ENCODE results near the gene MUC4. TPM values are rescaled to one million over a fixed set of nuclear protein-coding genes. Genes with fewer than 3 reads are reported as not detected.

Gene MUC4
- total and polyA plus RNA-seq, 8 donors, result 0.73 to 355 (median 37.5) TPM; not detected in 1

DNA sequence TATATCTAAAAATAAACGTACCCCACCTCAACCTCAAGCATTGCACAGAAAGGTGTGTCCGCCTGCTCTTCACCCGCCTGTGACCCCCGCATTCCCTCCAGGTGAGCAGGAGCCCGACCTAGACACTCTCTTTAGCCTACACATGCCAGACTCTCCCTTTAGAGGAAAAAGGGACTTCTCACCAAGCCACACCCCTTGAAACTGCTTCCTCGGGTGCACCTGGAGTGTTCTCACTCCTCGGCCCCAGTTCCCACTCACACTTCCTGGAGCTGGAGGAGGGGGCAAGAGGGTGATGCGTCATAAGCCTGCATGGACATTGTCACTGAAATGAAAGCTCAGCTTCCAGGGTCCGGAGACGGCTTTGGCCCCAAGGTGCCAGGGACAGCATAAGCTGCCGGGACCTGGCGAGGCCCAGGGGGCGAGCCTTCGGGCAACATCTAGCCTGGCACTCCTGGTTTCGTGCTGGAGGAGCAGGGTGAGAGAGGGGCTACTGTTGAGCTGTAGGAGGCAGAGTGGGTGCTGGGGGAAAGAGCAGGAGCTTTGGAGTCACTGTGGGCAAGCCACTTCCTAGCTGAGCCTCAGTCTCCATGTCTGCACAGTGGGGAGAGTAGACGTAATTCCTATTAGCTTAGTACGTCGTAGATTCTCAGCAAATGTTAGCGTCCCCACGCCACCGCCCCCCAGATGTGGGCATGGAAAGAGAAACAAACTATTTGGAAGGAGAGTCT lies 9.8 kb upstream of the MUC4 start:
- WGBS, 5 donors, result 71 to 79% (median 73%) methylated on average over 20 to 21 of the region's 21 CpGs
- no peaks in the 10 kb centered on the region for H3K36me3 ChIP-seq
- H3K27me3 ChIP-seq, result peaks cover 0 to 49% (median 35%) of the 10 kb centered on the region in 3 donors
- intact Hi-C loops (cut with DNase I; ENCODE audit: low total_unique reads), result no loop called here
- no peak overlapping the region for H3K27ac ChIP-seq
- TF ChIP-seq, protein P1, sequence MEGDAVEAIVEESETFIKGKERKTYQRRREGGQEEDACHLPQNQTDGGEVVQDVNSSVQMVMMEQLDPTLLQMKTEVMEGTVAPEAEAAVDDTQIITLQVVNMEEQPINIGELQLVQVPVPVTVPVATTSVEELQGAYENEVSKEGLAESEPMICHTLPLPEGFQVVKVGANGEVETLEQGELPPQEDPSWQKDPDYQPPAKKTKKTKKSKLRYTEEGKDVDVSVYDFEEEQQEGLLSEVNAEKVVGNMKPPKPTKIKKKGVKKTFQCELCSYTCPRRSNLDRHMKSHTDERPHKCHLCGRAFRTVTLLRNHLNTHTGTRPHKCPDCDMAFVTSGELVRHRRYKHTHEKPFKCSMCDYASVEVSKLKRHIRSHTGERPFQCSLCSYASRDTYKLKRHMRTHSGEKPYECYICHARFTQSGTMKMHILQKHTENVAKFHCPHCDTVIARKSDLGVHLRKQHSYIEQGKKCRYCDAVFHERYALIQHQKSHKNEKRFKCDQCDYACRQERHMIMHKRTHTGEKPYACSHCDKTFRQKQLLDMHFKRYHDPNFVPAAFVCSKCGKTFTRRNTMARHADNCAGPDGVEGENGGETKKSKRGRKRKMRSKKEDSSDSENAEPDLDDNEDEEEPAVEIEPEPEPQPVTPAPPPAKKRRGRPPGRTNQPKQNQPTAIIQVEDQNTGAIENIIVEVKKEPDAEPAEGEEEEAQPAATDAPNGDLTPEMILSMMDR (IDR thresholded peaks at IDR 0.05), result no peak
- TF ChIP-seq POLR2AphosphoS5 (IDR thresholded peaks at IDR 0.05) (no peak), POLR2A (IDR thresholded peaks at IDR 0.05) (no peak), EP300 (IDR thresholded peaks at IDR 0.05) (no peak)
- no peak overlapping the region for H3K4me3 ChIP-seq
- H3K4me1 ChIP-seq, result peaks cover 9 to 12% (median 10%) of the 10 kb centered on the region in 4 donors
- DNase-seq, result peak in 1 of 2 donors; percentile 67
- no peaks in the 10 kb centered on the region for H3K9me3 ChIP-seq

DNA sequence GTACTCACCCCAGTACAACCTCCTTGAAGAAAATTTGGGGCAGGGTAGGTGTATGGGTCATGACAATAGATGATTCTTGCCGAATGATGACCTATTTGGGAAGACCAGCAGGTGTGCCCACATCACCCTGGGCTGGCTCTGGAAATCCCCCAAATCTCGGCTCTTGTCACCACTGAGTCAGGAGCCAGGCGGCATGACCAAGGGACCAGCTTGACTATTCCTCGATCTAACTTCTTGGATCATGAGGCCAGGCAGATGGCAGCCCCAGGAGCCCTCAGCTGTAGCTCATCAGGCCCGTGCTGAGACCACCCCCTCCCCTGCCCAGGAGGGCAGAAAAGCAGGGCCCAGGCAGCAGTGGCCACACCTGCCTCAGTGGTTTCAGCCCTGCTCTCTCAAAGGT lies 9.2 kb upstream of the MUC4 start:
- H3K9me3 ChIP-seq, result no peaks in the 10 kb centered on the region
- WGBS, 5 donors, result 72 to 85% (median 80%) methylated on average over 5 of the region's 5 CpGs

DNA sequence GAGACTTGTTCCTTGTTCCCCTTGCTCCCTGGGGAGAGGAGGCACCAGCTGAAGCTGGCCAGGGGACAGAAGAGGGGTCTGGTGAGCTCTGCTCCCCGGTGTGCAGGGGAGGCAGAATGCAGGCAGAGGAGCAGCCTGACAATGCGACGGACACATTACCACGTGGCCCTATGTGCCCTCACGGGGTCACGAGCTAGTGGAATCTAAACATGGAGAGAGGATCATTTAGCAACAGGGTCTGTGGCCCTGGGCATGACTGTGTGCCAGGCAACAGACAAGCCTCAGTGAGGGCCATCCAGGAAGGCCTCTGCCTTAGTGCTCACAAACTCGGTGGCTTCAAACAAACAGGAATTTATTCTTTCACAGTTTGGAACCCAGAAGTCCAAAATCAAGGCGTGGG lies 8.5 kb upstream of the MUC4 start:
- intact Hi-C loops (cut with DNase I; ENCODE audit: low total_unique reads), result no loop called here
- H3K4me1 ChIP-seq, result peaks cover 9 to 12% (median 10%) of the 10 kb centered on the region in 4 donors
- TF ChIP-seq POLR2AphosphoS5 (IDR thresholded peaks at IDR 0.05) (no peak), EP300 (IDR thresholded peaks at IDR 0.05) (no peak)
- no peak overlapping the region for H3K4me3 ChIP-seq
- WGBS, 5 donors, result 80 to 87% (median 80%) methylated on average over 8 of the region's 8 CpGs
- H3K27me3 ChIP-seq, result peaks cover 0 to 41% (median 29%) of the 10 kb centered on the region in 3 donors
- H3K9me3 ChIP-seq, result no peaks in the 10 kb centered on the region
- no peak overlapping the region for H3K27ac ChIP-seq
- no peak for DNase-seq
- no peaks in the 10 kb centered on the region for H3K36me3 ChIP-seq

More for the DNA sequence above, 9.2 kb upstream of the MUC4 start:
- Histone ChIP-seq H3K27ac (no peak overlapping the region), H3K4me1 (peaks cover 9 to 12% (median 10%) of the 10 kb centered on the region in 4 donors), H3K36me3 (no peaks in the 10 kb centered on the region), H3K4me3 (no peak overlapping the region), H3K27me3 (peaks cover 0 to 48% (median 35%) of the 10 kb centered on the region in 3 donors)
- DNase-seq, result no peak
- intact Hi-C loops (cut with DNase I; ENCODE audit: low total_unique reads), result no loop called here
- TF ChIP-seq POLR2A (IDR thresholded peaks at IDR 0.05) (no peak), POLR2AphosphoS5 (IDR thresholded peaks at IDR 0.05) (no peak), EP300 (IDR thresholded peaks at IDR 0.05) (no peak)
- TF ChIP-seq, protein P1 (IDR thresholded peaks at IDR 0.05), result no peak

DNA sequence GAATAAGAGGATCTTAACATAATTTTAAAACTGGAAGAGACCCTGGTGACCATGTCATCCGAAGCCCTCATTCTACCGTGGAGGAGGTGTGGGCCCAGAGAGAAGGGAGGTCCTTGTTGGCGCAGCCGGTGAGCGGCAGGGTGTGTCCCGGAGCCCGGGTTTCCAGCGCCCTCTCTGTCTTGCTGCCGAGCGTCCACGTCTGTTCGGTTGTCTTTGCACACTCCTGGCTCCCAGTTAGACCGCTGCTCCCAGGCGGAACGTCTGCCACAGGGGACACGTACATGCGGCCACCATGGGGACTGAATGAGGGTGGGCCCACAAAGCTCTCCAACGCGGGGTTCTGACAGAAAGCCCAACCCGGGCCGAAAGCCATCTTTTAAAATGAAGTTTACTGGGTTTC lies 6.6 kb upstream of the MUC4 start:
- WGBS, 5 donors, result 91 to 94% (median 93%) methylated on average over 21 of the region's 21 CpGs
- no peaks in the 10 kb centered on the region for H3K9me3 ChIP-seq
- intact Hi-C loops (cut with DNase I; ENCODE audit: low total_unique reads), result no loop called here
- H3K27ac ChIP-seq, result no peak overlapping the region
- H3K27me3 ChIP-seq, result peaks cover 0 to 41% (median 16%) of the 10 kb centered on the region in 3 donors
- TF ChIP-seq POLR2AphosphoS5 (IDR thresholded peaks at IDR 0.05) (no peak), EP300 (IDR thresholded peaks at IDR 0.05) (no peak), POLR2A (IDR thresholded peaks at IDR 0.05) (no peak)
- TF ChIP-seq, protein P1 (IDR thresholded peaks at IDR 0.05), result no peak
- no peak for DNase-seq
- H3K4me3 ChIP-seq, result no peak overlapping the region
- no peaks in the 10 kb centered on the region for H3K36me3 ChIP-seq
- H3K4me1 ChIP-seq, result peaks cover 2 to 3% (median 2%) of the 10 kb centered on the region in 4 donors

Measured in stomach (tissue), 9 donors.